HG03103 (cell line): ENCODE measurements around the gene MVB12B.

Experiments
- ATAC-seq: cut with Tn5 transposase; IDR thresholded peaks from one replicate; pipeline ENCODE4 v1.9.1; 2021; ENCODE audit warnings: low read depth; ENCODE audit not compliant: unreplicated experiment

Gene MVB12B

DNA sequence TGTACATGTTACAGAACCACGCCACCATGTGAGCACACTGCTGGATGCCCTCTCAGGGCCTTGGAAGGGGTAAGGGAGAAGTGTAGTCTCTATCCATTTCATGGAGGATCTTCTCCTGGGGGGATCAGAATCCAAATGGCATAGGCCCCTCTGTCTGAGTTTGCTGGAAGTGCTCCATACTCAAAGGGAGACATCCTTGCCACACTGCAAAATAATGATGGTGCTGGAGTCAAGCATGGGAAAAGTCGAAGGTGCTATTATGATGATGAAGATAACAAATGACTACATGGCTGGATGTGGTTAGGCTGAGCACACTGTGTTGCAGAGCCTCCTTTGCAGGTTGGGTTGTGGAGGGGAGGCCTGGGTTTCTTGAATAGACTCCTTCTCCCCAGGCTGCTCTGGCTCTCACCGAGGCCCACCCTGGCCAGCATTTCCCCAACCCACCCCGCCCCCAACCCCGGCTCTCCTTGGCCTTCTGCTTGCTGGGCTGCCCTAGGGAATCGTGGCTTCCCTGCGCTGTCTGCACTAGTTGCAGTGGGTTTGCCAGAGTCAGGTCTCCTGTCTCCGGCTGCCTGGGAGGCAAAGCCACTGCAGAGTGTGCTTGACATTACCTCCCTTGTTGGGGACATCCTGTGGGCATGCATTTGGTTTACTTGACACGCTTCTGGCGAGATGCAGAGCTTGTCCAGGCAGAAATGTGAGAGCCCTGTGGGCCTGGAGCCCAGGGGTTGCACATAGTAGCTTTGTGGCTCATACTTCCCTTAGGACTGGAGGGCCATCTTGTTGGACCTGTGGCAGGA, 3.0 kb downstream of the MVB12B start:
- ATAC-seq: no peak

GRCh38 chr9:126330536-126330935, 3.9 kb downstream of the MVB12B start:
- ATAC-seq: no peak

DNA sequence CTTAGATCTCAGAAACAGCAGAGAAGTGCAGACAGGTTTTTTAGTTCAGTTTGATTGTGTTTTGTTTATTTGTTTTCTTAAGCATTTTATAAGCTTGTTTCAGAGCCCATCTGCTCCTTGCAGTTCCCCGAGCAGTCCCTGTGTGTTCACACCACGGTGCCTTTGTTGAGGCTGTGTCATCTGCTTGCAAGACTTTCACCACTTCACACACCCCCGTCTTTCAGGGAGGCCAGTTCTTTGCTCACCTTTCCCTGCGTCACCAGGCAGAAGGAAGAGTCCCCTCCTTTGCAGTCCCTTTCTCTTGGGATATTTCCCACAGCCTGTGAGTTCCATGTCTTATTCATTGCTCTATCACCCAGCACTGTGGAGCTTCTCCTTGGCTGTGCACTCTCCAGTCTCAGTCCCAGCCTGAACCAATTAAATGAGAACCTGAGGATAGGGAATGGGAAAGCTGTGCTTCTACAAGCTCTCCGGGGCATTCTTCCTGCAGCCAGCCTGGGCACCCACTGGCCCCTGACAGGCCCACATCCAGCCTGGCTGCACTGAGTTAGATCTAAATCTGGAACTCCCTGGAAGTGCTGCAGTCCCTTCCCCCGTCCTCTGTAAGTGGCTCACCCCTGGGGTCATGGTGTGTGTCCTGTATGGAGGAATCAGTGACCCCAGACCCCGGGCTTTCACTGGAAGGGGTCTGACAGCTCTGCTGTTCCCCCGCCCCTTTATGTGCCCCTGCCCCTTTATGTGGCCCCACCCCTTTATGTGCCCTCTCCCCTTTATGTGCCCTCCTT, 5.5 kb downstream of the MVB12B start:
- ATAC-seq: no peak

DNA sequence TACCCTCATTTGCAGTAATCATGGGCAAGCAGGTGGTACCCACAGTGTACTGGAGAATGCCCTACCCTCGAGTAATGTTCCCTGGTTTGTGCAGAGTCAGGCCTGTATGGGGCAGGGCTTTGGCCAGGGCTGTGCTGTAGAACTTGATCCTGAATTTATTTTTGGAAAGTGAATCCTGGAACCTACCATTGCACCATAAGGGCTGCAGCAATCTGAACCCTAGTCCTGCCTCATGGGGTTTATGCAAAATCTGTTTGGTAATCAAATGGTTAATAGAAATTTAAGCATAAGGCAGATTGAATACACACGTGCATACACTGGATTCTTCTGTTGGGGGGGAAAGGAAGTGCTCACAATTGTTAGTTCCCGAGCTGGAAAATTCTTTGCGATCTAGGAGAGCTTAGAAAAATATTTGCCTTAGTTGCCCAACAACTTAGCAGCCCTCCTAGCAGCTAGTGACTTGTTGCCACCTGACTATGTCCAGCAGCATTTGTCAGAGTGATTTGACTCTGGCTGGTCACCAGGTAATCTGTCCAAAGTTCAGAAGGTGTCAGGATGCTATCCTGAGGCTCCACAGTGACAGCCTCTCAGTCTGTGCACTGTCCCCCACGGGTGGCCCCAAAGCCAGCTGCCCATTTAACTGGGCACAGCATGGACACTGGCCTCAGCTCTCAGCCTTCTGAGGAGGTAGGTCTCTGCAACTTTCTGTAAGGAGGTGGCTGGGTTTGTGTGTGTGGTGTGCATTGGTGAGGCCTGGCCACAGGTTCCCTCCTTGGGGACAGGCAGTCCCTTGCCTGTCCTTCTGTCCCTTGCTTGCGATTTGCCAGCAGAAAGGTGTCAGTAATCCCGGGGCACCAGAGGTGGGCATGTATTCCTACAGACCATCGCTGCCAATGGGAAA, 8.3 kb downstream of the MVB12B start:
- ATAC-seq: no peak

DNA sequence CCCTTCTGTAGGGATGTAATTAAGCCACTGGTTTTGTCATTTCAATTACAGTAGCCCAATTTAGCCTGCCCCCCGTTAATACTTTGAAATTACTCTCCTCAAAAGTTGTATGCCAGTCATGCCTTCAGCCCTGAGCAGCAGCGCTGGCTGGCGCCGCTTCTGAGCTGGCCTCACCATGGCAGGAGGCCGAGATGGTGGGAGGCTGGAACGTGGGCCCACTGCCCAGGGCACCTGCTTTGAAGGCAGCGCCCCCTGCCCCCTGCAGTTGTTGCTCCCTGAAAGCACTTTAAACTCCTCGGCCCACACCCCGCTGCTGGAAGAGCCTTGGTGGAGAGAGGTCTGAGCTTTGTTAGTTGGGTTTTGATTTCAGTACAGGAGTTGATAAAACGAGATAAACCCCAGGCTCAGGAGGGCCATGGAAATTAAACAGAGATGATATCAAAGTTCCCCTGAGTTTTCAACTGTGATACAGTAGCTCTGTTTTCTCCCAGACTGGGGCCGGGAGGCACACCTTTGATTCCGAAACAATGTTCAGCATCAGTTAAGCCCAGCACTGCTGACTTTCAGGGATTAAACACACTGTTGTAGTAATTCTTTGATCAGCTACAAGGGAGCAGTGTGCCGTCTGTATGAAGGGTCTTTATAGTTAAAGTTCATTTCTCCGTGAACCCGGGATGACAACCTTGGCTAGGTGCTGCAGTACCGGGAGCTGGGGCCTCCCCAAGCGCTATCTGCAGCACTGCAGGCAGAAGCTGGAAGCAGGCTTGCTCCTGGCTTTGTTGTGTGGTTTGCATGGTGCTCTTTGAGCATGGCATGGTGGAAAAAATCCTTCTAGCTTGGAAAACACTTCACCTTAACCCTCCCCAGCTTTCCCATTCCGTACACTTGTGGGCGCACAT, 9.5 kb downstream of the MVB12B start:
- ATAC-seq: no peak

GRCh38 chr9:126336736-126337325, 10.2 kb downstream of the MVB12B start:
- no peak for ATAC-seq

GRCh38 chr9:126337729-126338372, 11.2 kb downstream of the MVB12B start:
- ATAC-seq: no peak

DNA sequence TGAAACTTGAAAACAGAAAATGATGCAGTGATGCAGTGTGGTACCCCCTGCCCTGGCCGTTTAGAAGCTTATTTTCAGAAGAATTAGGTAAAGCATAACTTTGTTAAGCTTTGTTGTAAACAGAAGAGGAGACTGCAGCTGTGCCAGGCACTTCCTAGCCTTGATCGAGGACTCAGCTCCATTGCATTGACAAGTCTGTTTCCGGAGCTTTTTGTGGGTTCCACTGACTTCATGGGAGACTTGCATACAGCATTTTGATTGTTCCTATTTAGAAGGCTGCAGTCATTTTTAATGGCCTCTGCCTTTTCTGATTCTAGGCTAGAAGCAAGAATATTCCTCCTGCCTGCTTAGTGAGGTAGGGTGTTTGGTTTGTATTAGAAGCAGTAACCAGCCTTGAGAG, 12.3 kb downstream of the MVB12B start:
- ATAC-seq: no peak

DNA sequence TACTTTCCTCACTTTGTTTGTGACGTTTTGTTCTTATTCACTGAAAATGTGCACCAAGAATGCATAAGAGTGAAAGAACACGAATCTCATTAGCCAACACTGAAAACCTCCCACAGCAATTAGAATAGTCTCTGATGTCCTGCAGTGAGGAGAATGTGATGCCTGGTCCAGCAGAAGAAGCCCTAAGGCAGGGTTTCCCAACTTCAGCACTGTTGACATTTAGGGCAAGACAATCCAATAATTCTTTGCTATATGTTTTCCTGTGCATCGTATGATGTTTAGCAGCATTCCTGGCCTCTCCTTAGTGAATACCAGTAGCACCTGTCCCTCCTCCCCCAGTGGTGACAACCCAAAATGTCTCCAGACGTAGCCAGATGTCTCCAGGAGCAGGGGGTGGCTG, 14.8 kb downstream of the MVB12B start:
- ATAC-seq: no peak

- ATAC-seq: no peak
Measured at GRCh38 chr9:126341902-126342301, 15.3 kb downstream of the MVB12B start.

GRCh38 chr9:126342621-126343031, 16.0 kb downstream of the MVB12B start:
- ATAC-seq: no peak

- no peak for ATAC-seq
Measured at GRCh38 chr9:126343271-126343700, 16.7 kb downstream of the MVB12B start.

- ATAC-seq: no peak
Measured at GRCh38 chr9:126346031-126346430, 19.4 kb downstream of the MVB12B start.

GRCh38 chr9:126347093-126347492, 20.5 kb downstream of the MVB12B start:
- ATAC-seq: no peak

GRCh38 chr9:126347911-126348760, 21.5 kb downstream of the MVB12B start:
- no peak for ATAC-seq

DNA sequence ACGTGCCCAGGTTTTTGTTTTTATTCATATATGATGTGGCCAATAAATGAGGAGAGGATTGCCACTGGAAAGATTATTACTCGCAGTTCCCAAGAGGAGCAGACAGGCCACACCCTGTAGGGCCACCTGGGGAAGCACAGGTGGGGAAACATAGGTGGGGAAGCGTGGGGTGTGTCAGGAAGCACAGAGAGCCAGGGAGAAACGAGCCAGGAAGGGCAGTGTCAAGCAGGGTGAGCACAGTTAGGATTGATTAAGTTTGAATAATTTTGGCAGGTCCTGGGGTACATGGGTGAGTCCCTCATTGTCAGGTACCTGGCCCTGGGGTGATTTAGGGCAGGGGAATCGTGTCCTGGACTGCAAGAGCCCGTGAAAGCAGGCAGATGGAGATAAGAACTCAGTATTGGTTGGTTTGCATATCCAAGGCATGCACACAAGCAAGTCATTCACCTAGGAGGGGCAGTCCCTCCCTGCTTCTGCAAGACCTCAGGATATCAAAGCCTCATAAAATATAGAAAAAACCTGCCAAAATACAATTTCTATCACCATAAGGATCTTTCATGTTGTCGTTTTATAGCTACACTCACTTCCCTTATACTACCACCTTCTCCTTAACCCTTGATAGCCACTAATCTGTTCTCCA, 22.4 kb downstream of the MVB12B start:
- no peak for ATAC-seq

DNA sequence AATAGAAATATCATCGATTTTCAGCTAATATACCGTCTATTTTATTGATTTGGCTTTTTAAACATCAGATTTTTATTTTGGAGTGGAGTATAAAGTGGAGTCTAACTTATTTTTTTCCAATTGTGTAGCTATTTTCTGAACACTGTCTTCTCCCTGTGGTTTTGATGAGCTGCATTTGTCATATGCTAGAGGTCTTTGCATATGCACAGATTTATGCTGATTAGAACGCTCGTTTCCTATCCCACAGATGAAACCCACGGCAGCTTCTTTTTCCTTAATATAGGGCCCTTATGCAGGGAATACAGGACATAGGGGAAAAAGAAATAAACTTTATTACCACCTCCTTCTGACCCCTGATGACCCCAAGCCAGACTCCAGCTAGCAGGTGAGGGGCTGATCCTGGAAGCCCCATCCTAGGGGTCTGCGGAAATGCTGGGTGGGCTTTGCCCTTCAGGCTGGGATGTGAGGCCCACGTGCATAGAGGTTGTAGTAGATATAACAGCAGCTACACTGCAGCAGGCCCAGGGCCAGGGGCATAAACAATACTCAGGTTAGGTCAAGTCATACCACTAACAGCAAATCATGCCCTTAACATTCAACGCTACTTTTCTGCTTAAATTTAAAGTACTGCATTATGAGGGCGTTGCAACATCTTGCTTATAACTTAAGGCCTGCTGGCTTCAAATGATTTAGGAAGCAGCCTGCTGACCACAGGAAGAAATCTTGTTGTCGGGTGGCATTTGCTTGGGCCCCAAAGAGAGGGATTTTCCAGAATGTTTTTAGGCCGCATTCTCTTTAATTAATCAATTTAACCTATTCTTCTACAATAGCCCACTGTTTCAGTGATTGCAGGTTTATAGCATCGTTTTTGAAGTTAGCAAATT, 28.5 kb downstream of the MVB12B start:
- no peak for ATAC-seq
